ENCODE data around the gene PLXNA3.

PLXNA3 gene

DNA sequence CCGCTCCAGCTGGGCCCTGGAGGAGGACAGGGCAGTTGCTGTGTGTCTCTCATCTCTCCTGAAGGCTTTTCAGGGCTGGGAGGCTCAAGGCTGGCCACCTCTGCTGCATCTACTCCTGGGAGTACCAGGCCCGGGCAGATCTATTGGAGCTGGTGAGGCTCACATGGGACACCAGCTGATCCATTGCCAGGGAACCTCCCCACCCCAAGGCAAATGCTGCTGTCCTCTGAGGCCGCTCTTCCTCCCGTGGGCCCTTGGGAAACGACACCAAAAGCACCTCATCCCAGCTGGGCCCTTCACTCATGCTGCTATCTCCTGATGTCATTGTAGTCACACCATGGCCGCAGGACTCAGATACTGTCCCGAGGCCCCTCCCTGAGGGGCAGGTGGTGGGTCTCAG, 24.7 kb downstream of the PLXNA3 start:
- no peak overlapping the region for H3K27ac ChIP-seq
- no peak overlapping the region for H3K4me3 ChIP-seq (ENCODE audit: low read depth in 1 of 2, low read length in 1 of 2)
- no peaks in the 10 kb centered on the region for H3K9me3 ChIP-seq
- peaks cover 29 to 38% of the 10 kb centered on the region in 2 experiments for H3K4me1 ChIP-seq (ENCODE audit: control insufficient read depth in 1 of 2, insufficient read depth in 1 of 2, low read depth in 1 of 2, low read length in 1 of 2)
- H3K36me3 ChIP-seq, result no peaks in the 10 kb centered on the region
- H3K27me3 ChIP-seq, result no peaks in the 10 kb centered on the region
- TF ChIP-seq, protein P1, sequence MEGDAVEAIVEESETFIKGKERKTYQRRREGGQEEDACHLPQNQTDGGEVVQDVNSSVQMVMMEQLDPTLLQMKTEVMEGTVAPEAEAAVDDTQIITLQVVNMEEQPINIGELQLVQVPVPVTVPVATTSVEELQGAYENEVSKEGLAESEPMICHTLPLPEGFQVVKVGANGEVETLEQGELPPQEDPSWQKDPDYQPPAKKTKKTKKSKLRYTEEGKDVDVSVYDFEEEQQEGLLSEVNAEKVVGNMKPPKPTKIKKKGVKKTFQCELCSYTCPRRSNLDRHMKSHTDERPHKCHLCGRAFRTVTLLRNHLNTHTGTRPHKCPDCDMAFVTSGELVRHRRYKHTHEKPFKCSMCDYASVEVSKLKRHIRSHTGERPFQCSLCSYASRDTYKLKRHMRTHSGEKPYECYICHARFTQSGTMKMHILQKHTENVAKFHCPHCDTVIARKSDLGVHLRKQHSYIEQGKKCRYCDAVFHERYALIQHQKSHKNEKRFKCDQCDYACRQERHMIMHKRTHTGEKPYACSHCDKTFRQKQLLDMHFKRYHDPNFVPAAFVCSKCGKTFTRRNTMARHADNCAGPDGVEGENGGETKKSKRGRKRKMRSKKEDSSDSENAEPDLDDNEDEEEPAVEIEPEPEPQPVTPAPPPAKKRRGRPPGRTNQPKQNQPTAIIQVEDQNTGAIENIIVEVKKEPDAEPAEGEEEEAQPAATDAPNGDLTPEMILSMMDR (IDR thresholded peaks at IDR 0.05), result no peak

DNA sequence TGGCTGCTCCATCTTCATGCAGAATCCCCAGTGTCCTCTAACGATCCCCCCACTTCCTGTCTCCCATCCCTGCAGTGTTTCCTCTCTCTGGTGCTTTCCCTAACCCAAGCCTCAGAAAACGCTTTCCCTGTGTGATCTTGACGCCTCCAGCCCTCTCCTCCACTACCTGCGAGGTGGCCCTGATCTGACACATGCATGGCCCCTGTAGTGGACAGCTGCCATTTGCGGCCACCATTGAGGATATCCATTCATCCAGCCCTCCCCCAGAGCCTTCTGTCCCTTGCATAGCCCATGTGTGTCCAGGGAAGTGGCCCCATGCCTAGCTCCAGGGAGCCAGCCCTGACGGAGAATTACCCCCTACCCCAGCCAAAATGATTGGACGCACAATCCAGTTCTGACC, 25.2 kb downstream of the PLXNA3 start:
- Histone ChIP-seq H3K4me3 (ENCODE audit: low read depth in 1 of 2, low read length in 1 of 2) (no peak overlapping the region), H3K4me1 (ENCODE audit: control insufficient read depth in 1 of 2, insufficient read depth in 1 of 2, low read depth in 1 of 2, low read length in 1 of 2) (peaks cover 29 to 34% of the 10 kb centered on the region in 2 experiments), H3K36me3 (no peaks in the 10 kb centered on the region), H3K27me3 (no peaks in the 10 kb centered on the region), H3K27ac (no peak overlapping the region), H3K9me3 (no peaks in the 10 kb centered on the region)
- TF ChIP-seq, protein P1 (IDR thresholded peaks at IDR 0.05), result no peak

DNA sequence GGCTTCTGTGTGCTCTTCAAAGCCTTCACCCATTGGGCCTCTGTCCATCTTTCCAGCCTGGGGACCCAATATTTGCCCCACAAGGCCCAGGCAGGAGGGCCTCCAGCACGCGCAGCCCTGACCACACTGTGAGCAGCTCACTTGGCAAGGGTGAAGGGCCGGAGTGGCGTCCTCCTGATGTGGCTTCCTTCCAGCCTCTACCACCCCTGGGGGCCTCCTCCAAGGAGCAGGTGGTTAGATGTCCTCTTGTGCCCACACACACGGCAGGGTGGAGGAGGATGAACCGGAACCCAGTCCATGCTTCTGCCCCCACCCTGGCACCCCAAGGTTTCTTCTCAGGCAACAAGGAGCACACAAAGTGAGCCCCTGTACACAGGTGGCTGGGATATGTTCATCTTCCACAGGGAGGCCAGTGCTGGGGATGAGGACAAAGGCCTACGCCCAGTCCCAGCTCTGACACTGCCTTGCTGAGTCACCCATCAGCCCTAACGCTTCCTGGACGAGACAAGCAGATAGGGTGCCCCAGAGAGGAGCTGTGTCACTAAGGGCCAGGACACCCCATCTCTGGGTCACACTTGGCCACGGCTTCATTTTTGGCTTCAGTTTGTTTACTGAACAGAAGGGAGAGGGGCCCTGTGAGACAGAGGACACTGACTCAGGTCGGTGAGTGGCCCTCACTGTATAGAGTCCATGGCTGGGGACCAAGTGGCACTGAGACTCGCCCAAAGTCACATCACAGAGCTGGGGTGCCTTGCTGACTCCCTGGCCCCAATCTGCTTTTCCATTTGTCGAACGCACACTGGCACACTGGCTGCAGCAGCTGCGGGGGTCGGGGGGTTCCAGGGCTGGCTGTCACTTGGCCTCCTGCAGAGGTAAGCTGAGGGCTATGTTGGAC, 26.4 kb downstream of the PLXNA3 start:
- H3K4me1 ChIP-seq (ENCODE audit: control insufficient read depth in 1 of 2, insufficient read depth in 1 of 2, low read depth in 1 of 2, low read length in 1 of 2), result peaks cover 34 to 39% of the 10 kb centered on the region in 2 experiments
- H3K27me3 ChIP-seq, result no peaks in the 10 kb centered on the region
- no peaks in the 10 kb centered on the region for H3K36me3 ChIP-seq
- H3K4me3 ChIP-seq (ENCODE audit: low read depth in 1 of 2, low read length in 1 of 2), result no peak overlapping the region
- H3K27ac ChIP-seq, result peak overlapping the region; percentile 31
- no peaks in the 10 kb centered on the region for H3K9me3 ChIP-seq
- TF ChIP-seq, protein P1 (IDR thresholded peaks at IDR 0.05), result no peak

DNA sequence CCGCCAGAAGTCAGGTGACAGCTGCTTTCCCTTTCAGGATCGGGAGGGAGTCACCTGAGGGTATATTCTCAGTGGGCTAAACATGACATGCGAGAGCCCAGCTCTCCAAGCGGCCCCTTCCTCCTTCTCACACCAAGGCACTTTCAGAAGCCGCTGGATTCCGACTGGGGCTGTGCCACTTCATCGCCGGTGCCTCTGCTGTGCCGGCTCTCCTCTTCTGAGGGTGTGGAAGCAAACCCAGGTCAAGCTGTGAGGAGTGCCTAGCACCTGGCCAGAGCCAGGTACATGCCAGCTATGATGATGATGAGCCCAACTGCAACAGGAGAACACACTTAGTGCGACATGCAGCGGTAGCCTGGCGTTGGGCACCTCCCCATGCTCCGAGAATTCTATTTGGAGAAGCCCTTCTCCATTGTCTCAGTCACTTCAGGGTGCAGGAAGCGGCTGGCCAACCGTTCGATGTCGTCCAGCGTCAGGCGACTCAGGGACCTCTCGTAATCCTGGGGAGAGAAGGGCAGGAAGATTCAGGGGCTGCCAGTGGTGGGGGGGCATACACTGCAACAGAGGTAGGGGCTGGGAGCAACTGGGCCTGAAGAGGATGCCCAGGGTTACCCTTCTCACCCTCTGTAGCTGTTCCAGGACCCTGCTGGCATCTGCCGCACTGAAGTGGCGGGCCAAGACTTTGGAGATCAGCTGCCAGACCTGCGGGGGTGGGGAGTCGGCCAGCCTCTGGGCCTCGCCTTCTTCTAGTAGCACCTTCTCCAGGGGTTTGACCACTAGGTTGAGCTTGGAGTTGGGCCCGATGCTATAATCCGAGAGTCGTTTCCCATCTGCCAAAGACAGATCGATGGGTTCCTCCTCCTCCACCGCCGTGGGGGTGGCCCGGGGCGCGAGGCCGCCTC, 27.3 kb downstream of the PLXNA3 start:
- Histone ChIP-seq H3K27me3 (no peaks in the 10 kb centered on the region), H3K36me3 (no peaks in the 10 kb centered on the region), H3K4me3 (ENCODE audit: low read depth in 1 of 2, low read length in 1 of 2) (peak overlapping the region; percentile 66), H3K4me1 (ENCODE audit: control insufficient read depth in 1 of 2, insufficient read depth in 1 of 2, low read depth in 1 of 2, low read length in 1 of 2) (peaks cover 36 to 41% of the 10 kb centered on the region in 2 experiments), H3K9me3 (no peaks in the 10 kb centered on the region), H3K27ac (peak overlapping the region; percentile 73)
- TF ChIP-seq, protein P1 (IDR thresholded peaks at IDR 0.05), result no peak

DNA sequence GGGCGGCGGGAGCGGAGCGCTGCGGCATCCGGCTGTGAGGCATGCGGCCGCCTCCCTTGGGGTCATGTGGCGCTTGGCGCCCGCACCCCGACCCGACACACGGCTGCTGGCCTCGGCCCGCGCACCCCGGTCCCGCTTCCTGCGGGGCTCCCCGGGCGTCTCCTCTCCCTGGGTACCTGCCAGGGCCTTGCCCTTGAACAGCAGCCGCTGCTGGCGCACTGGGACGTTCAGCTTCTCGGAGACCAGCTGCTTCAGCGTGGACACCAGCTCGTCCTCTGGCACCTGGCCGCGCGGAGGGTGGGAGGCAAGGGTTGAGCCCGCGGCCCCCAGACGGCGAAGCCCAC, 27.9 kb downstream of the PLXNA3 start:
- peaks cover 36 to 41% of the 10 kb centered on the region in 2 experiments for H3K4me1 ChIP-seq (ENCODE audit: control insufficient read depth in 1 of 2, insufficient read depth in 1 of 2, low read depth in 1 of 2, low read length in 1 of 2)
- peak overlapping the region; percentile 73 for H3K27ac ChIP-seq

More for the DNA sequence above, 27.9 kb downstream of the PLXNA3 start:
- Histone ChIP-seq H3K36me3 (no peaks in the 10 kb centered on the region), H3K9me3 (no peaks in the 10 kb centered on the region), H3K27me3 (no peaks in the 10 kb centered on the region), H3K4me3 (ENCODE audit: low read depth in 1 of 2, low read length in 1 of 2) (peak overlapping the region; percentile 66)
- TF ChIP-seq, protein P1 (IDR thresholded peaks at IDR 0.05), result no peak

Data from neutrophil (primary cell).